Brain pericyte (primary cell): ENCODE data around the gene NSG2.
"Not testable (repeated sequence)": the region's sequence is repeated elsewhere in the genome, so short reads cannot be mapped to it uniquely, and the experiment has no call there.

Source experiments
- DNase-seq: peaks from one replicate; pipeline ENCODE4 v3.0.0-alpha.2; 2012; ENCODE audit warnings: low read depth, low spot score

The NSG2 gene

DNA sequence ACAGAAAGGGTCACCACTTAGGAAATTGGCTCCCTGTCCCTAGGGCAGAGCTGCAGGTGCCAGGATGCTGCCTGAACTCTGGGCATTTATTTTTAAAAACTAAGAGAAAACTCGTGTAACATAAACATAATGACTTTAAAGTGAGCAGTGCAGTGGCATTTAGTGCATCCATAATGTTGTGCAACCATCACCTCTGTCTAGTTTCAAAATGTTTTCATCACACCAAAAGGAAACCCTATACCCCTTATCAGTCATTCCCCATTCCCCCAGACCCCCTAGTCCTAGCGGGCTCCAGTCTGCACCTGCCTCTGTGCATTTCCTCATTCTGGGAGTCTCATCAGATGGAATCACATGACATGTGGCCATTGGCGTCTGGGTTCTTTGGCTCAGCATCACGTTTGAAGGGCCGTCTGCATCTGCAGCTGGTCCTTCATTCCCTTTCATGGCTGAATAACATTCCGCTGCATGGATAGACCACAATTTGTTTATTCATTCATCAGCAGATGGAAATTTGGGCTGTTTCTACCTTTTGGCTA is 55.8 kb downstream of the NSG2 start:
- no peak for DNase-seq

DNA sequence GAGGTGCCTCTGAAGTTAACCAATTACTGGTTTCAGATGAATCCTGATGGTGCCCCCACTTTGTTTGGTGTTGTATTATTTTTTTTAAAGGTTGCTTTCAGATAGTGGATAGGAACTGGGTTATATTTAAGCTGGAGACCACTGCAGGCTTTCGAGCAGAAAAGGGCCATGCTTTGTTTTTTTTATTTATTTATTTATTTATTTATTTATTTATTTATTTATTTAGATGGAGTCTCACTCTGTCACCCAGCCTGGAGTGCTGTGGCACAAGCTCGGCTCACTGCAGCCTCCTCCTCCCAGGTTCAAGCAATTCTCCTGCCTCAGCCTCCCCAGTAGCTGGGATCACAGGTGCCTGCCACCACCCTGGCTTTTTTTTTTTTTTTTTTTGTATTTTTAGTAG is 57.1 kb downstream of the NSG2 start:
- DNase-seq = not testable (repeated sequence)

DNA sequence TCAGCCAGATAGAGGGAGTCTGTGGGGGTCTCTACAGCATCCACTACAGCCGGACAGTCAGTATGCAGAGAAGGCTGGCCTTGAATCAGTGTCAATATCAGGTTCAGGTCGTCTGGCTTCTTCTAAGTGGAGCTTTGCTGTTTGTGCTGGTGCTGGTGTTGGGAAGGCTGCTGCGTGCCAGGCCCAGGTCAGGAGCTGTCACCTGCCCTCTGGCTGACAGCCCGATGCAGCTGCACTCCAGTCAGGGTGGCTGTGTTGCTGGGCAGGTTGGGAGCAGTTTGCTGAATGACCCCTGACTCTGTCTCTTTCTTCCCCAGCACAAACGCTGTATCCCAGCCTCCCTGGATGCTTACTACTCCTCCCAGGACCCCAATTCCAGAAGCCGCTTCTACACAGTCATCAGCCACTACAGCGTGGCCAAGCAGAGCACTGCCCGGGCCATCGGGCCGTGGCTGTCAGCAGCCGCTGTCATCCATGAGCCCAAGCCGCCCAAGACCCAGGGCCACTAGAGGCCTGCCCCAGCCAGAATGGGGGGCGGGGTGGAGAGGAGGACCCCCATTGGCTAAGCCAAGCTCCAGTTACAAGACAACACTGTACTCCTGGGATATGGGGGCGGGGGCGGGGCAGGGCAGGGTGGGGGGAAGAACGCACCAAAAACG is 61.6 kb downstream of the NSG2 start:
- no peak for DNase-seq

DNA sequence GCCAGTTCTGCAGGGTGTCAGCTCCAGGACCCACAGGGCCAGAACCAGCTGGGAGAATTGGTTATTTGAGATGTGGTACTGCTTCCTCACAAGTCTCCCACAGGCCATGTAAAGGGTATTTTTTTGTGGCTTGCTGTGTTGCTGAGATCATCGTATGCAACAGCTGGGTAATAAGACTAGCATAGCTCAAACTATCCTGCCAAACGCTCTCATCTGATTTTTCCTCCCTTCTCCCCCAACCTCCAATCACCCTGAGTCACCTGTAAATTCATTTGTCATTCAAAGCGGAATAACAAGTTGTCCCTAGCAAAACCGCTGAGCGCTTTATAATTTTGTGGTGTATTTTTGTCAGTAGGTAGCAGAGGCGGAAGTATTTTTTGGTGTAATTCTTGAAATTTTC is 63.2 kb downstream of the NSG2 start:
- no peak for DNase-seq

DNA sequence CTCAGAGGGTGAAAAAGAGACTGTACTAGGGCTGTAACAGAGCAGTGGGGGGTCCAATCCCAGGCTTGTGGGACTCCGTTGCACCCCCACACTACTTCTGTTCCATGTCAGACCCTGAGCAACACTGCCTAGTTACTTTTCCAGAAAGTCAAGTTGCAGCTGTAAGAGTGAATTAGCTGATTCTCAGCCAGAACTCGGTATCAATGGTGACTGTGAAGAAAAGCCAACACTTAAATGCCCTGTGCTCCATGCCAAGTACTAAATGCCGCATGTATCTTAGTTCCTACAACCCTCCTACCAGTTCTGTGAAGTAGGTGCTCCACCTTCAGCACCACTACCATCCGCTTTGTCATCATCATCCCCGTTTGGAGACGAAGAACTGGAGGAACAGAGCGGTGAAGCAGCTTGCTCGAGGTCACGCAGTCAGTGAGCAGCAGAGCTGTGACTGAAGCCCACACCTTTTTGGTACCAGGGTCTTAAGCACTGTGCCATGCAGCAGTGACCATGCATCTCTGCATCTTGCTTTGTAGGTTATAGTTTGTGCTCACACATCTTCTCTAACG is 64.3 kb downstream of the NSG2 start:
- DNase-seq = no peak

DNA sequence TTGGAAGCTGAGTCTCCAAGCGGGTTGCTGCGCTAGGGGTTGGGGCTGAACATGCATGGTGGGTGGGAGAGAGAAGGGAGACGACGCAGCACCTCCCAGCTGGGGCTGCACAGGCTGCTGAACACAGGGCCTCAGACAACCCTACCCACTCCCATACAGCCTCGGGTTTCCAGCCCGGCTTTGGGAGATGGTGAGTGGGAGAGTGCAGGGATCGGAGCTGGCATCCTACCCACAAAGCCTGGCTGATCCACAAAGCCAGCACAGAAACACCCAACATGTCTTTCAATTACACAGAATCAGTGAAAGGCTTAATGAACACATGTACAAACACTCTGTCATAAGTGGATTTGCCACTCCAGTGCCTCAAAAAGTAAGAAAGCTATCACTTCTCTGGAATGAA is 64.8 kb downstream of the NSG2 start:
- DNase-seq = no peak

DNA sequence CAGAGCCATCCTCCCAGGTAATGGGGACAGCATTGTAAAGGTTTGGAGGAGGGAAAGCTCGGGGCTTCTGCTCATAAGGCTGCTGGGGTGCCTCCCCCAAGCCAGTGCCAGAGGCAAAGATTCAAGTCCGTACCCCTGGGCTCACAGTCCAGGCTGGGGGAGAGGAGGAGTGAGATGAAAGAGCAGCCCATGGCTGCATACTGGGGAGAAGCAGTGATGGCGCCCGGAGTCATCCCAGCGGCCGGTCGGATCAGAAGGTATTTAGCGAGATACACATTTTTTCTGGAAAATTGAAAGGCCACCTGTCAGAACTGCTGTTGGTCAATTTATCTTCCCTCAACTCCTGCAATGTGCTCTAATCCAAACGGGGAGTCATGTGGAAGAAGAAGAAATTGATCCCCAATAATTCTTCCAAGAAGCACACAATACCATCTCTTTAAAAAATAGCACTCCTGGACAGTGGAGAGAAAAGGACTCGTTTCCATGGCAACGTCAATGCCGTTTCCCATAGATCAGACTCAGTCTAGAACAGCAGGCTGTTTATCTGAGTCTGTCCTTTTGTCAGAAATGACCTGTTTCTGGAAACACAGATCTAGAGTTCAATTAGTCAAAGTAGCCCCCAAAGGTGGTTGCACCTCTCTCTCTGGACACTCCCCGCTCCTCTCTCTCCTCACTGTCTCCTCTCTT is 65.9 kb downstream of the NSG2 start:
- DNase-seq = no peak

DNA sequence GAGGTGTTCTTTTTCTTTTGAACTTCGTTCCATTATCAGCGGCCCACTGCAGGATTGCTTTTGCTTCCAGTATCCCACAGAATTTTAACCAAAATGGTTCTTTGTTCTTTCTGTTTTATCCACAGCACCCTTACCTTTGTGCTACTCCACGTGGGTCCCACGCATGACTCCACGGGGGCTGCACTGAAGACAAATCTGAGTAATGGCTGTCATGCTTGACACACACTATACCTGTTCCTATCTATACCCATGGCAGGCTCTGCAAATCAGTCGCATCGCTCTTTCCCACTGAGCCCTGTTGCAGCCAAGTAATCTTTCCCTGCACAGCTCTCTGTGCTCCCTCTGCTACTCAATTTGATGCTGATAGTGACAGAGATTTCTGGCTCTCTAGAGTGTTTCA is 69.7 kb downstream of the NSG2 start:
- DNase-seq = no peak

DNA sequence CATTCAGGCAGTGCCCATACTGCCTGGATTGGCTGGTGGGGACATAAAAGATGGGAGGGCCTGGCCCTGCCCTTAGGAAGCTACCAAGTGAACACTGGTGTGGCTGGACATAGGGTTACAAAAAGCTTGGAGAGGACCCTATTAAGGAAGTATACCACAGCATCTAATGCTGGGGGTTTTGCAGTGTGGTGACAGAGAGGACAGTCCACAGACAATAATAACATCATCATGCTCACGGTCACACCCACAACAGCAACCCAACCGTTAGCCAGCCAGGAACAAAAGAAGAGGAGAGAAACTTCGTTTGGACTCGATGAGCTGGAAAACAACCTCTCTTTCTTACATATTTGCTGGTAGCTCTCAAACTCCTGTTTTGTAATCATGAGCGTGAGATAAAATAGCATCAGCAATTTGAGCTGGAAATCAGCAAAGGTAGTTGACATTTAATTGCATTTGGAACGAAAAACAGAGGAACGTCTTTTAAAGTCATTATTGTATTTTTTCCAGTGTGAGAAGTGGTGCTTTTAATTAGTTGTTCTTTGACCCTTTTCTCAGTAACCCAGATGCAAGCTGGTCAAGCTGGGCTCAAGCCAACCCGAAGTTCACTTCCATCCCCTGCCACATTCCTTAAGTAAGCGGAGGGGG is 73.4 kb downstream of the NSG2 start:
- DNase-seq = no peak

DNA sequence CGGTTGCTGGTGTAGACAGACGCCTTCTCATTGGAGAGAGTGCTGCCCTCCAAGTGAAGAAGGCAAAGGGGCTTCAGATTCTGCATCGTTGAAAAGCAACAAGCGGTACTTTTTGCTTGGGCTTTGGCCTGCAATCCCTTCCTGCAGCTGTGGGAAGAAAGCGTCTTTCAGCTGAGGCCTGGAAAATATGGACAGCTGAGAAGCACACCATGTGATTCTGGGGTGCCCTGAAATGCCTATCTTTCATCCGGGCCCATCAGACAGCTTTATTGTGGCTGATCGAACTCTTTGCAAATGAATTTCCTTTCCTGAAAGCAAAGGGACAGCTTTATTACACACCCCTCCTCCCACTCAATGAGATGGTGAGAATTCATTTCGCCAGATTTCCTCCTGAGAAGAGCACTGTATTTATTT is 74.0 kb downstream of the NSG2 start:
- DNase-seq = no peak

DNA sequence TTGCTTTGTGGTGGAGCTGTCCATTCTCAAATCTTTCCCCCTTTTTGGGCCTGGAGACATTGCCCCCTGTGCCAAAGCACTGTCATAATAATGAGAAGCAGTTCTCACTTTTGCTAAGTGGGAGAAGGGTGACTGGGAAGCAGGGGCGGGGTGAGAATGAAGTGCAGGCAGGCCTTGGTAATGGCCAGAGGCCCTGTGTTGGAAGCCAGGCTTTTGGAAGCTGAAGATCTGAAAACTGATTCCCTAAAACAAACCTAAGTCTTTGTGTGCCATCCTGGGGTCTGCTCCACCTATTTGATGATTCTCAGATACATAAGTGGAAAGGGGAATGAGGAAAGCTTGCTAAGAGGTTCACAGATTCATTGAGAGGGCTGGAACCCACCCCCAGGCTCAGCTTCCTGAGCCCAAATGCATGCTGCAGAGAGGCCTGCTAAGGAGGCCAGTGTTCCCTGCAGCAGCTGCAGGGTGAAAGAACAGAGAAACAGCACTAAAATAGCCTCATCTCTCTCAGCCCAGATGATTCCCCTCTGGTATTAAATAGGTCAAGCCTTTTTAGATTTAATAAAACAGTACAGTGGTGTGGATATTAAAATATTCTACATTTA is 75.0 kb downstream of the NSG2 start:
- no peak for DNase-seq

DNA sequence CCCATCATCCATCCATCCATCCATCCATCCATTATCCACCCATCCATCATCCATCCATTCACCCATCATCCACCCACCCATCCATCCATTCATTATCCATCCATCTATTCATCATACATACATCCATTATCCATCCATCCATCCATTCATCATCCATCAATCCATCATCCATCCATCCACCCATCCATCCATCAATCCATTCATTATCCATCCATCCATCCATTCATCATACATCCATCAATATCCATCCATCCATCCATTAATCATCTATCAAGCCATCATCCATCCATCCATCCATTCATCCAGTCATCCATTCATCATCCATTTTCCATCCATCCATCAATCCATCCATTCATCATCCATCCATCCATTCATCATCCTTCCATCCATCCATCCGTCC is 89.0 kb downstream of the NSG2 start:
- no peak for DNase-seq

DNA sequence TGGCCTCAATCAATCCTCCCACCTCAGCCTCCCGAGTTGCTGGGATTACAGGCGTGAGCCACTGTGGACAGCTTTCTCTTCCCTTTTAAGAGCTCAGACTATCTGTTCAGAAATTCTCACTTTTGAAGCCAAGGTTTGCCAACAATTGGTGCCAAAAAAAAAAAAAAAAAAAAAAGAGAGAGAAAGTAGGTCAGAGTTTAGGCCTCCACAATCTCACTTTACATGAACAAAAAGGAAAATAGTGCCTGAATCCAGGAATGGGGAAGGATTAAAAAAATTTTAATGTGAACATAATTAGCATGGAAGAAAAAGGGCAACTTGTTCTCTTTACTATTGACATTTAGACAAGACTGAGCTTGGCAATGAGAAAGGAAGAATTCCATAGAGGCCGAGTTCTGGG is 94.1 kb downstream of the NSG2 start:
- DNase-seq = no peak

DNA sequence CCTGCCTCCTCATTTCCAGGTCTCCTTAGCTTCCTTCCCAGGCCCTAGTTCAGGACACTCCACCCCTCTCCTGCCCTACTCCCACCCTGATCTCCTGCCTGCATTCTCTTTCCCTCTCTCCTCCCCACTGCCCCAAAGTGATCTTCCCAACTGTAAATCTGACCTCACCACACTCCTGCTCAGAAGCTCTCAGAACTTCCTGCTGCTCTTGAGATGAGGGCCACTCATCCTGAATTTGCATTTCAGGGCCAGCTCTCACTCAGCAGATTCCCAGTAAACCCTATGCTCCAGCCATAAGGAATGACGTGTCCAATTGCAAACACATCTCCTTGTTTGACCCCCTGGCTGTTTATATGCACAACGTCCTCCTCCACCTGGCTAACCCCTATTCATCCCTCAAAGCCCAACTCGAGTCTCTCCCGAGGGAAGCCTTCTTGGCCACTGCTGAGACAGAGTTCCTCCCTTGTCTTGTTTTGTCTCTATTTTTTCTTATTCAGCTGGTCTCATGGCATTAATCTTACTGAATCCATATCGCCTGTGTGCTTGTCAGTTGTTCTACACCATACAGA is 95.0 kb downstream of the NSG2 start:
- no peak for DNase-seq

DNA sequence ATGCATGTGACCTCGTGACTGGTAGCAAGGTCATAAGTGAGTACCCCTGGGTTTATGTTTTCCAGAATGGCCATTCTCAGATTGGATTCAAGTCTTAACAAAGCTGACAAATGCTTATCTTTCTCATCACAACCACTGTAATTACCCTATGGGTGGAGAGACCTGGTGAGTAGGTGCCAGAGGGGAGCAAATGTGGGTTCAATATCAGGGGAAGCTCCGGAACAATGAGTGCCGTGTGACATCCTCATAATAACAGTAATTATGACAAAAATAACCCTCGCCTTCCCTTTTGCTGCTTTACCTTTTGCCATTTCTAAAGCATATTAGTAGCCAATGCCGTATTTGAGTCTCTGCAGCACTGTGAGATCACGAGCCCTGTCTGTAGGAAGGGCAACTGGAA is 95.9 kb downstream of the NSG2 start:
- no peak for DNase-seq

DNA sequence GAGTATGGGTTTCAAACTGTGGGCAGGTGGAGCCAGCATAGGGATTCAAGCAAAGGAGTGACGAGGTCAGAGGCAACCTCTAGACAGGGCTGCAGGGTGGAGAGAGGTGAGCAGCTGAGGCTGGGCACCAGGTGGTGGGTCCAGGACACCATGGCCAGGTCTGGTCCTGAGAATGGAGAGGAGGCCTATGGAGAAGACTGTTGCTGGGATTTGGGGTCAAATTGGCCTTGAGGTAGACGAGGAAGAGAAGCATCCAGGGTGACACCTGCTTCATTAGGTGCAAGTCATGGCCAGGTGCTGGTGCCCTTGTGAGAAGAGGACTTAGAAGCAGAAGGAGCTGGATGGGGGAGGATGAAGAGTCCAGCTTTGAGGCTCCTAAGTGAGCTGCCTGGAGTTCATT is 99.6 kb downstream of the NSG2 start:
- DNase-seq = no peak

DNA sequence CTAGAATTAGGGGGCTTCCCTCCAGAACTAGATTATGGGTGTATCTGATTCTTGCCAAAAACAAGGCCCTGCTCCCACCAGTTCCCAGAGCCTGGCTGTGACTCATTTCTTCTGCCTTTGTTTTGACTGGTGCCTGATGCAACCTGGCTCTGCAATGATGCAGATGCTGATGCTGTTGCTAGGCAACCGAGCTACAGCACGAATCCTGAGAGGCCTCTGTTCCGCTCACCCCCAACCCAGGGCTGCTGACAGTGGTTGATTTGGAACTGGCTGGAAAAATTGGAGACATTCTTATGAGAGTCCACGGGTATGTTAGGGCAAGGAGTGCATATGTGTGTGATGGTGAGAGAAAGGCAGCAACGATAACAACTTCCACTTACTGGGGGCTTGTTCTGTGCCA is 100.3 kb downstream of the NSG2 start:
- no peak for DNase-seq

DNA sequence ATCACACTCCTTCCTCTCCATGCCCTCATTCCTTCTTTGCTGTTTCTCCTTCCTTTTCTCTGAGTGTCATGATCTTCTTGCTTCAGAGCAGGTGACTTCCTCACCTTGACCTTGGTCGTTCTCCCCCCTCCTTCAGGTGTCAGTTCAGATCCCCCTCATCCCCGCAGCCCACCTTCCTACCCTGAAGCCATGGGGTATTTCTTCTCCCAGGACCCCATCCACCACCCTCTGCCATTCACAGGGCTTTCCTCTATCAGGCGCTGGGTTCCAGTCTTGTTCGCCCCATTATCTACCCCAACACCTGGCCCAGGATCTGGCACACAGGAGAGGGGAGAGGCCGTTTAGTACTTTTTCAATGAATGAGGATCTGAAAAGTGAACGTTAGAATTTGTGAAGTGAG is 101.0 kb downstream of the NSG2 start:
- no peak for DNase-seq

DNA sequence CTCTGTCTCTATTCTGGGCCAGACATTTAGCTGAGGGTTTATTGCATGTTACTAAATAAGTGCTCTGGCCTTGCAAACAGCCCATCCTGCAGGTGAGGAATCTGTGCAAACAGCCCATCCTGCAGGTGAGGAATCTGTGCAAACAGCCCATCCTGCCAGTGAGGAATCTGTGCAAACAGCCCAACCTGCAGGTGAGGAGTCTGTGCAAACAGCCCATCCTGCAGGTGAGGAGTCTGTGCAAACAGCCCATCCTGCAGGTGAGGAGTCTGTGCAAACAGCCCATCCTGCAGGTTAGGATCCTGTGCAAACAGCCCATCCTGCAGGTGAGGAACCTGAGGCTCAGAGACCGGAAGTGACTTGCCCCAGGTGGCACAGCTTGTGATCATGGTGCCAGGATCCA is 101.5 kb downstream of the NSG2 start:
- not testable (repeated sequence) for DNase-seq

DNA sequence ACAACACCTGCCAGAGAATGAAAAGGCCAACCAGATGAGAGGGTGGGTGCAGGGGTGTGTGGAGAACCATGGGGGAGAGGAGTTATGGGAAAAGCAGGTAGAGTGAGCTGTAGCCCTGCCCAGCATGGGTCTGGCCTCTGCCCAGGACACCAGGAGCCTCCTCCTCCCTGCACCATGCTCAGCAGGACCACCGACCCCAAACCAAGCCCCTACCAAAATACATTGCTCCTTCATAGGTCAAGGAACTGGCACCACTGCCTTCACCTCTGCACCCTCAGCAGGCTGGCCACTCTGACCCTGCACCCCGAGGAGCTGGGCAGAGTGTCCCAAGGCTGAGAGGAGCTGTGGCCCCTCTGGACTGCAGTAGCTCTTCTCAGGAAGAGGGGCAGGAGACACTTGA is 102.0 kb downstream of the NSG2 start:
- no peak for DNase-seq

DNA sequence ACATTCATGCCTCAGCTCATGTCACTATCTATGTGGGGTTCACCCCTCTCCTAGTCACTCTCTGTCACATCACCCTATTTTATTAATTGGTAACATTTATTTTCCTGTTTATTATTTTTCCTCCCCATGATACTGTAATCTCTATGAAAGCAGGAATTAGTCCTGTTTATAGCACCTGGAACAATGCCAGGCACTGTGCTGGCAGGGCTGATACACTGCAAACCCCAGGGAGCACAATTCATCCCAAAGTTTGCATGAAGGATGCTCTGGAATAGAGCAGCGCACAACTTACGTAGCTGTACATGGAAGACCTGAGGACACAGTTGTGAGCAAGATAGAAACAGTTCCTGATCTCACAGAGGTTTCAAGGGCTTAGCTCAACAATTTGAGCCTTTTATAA is 103.2 kb downstream of the NSG2 start:
- DNase-seq = no peak

DNA sequence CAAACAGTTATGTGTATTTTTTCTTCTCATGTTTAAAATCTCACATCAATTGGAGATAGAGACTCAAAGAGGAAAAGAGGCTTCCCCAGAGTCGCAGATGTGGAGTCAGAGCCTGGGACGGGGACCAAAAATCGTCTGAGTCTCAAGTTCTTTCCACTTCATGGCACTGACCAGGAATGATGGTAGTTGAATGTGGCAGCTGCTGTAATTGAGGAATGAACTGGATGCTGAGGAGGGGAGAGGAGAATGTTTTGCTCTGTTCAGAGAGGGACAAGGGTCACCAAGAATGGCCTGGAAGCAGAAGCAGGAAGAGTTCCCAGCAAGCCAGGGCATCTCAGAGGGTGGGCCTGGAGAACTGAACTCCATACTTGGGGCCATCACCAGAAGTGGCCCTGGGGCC is 103.9 kb downstream of the NSG2 start:
- DNase-seq = no peak
